AG10803 (cell line): ENCODE data around the gene SYNDIG1.

Source experiments
- DNase-seq: peaks from one replicate; pipeline ENCODE4 v3.0.0; 2010; ENCODE audit warnings: low read depth
- H3K4me3 ChIP-seq: 2 replicates; pipeline ENCODE4 v1.5.1; 2011; ENCODE audit warnings: mild to moderate bottlenecking, low read length, control low read depth
- TF ChIP-seq, protein P1 (sequence below): conservative IDR thresholded peaks from 2 replicates; pipeline ENCODE4 v1.5.1; 2011; ENCODE audit warnings: mild to moderate bottlenecking, low read length, control low read depth, inconsistent platforms

The SYNDIG1 gene

DNA sequence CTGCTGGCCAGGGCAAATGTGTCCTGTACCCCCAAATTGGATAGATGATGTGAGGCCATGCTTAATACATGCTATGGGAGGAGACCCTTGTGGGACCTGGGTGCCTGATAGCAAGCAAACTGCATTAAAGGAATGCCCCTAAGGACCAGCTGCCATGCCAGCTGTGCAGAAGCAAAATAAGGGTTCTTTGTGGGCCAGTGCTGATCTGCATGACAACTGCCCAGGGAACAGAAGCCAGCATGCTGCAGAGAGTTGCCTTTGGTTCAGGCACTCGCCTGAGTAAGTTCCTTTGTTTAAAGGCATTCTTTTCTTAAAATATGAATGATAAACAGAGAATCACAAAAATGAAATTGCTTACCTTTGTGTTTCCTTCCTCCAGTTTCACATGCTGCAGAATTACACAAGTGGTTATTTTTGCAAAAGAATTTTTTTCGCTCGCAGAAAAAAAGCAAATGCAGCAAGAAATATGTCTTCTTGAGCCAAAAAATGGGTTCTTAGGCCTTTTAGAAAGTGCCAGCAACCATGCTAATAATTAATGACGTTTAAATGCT is 6.9 kb upstream of the SYNDIG1 start:
- TF ChIP-seq, protein P1, sequence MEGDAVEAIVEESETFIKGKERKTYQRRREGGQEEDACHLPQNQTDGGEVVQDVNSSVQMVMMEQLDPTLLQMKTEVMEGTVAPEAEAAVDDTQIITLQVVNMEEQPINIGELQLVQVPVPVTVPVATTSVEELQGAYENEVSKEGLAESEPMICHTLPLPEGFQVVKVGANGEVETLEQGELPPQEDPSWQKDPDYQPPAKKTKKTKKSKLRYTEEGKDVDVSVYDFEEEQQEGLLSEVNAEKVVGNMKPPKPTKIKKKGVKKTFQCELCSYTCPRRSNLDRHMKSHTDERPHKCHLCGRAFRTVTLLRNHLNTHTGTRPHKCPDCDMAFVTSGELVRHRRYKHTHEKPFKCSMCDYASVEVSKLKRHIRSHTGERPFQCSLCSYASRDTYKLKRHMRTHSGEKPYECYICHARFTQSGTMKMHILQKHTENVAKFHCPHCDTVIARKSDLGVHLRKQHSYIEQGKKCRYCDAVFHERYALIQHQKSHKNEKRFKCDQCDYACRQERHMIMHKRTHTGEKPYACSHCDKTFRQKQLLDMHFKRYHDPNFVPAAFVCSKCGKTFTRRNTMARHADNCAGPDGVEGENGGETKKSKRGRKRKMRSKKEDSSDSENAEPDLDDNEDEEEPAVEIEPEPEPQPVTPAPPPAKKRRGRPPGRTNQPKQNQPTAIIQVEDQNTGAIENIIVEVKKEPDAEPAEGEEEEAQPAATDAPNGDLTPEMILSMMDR = no peak
- no peak for DNase-seq
- H3K4me3 ChIP-seq = no peak overlapping the region

DNA sequence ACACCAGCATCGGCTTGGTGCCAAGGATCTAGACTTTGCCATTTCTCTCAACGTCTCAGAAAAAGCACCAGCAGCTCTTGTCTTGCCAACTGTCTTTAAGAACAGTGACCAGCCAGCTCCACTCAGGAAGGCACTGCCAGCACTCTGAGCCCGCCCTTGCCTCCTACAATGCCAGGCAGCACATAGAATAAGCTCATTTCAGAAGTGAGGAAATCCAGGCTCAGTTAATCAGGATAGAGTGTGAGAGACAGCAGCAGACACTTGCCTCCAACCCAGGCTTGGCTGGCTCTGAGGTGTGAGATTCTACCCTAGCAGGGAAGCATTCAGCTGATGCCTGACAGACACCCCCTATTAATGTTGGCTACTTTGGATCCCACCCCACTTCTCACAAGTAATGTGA is 4.3 kb upstream of the SYNDIG1 start:
- TF ChIP-seq, protein P1 = no peak
- H3K4me3 ChIP-seq = no peak overlapping the region
- DNase-seq = no peak

DNA sequence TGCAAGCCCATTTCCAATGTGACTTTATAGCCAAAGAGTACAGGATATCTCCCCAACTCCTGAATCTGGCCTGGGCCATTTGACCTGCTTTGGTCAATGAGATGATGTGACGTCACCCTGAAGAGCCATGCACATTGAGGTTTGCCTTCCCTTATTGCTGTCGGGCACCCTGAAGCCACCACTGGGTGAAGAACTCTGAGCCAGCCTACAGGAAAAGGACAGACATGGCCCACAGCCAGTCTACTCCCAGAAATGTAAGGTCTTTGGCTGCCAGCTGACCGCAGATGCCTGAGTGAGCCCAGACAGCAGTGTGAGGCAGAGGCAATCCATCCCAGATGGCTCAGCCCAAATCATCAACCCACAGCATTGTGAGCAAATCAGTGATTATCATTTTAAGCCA is 3.7 kb upstream of the SYNDIG1 start:
- DNase-seq = peak; percentile 78
- TF ChIP-seq, protein P1 = no peak

DNA sequence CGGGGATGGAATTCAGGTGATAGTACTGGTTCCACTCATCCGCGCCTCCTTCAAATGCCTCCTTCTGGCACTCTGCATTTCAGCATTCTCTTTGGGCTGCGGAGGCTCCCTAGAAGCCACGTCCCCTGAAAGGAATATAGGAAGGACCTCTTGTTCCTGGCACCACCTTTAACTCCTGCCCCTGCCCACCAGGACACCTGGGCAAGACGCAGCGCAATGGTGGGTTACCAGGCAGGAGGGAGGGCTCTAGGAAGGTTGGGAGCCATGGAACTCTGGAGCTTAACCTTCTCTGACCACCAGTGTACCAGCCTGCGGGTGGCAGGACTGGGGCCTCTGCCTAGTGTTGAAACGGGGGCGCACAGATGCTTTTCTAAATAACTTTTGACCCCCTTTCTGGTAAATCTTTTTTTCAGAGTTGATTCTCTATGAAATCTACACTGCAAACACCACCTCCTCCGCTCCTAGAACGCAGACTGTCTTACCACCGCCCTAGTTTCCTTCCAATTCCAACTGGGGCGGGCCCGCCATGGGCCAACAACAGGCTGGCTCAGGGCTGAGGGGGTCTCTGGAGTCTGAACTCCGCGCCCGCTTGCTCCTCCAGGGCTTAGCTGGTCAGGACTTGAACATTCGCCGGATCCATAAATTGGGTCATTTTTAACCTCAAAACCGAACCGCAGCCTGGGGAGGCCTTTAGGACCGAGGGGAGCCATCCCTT is 871 bp upstream of the SYNDIG1 start:
- DNase-seq = no peak
- H3K4me3 ChIP-seq = no peak overlapping the region; the same call in 1 of the 2 replicates
- TF ChIP-seq, protein P1 = no peak

More for the DNA sequence above, 3.7 kb upstream of the SYNDIG1 start:
- no peak overlapping the region for H3K4me3 ChIP-seq

DNA sequence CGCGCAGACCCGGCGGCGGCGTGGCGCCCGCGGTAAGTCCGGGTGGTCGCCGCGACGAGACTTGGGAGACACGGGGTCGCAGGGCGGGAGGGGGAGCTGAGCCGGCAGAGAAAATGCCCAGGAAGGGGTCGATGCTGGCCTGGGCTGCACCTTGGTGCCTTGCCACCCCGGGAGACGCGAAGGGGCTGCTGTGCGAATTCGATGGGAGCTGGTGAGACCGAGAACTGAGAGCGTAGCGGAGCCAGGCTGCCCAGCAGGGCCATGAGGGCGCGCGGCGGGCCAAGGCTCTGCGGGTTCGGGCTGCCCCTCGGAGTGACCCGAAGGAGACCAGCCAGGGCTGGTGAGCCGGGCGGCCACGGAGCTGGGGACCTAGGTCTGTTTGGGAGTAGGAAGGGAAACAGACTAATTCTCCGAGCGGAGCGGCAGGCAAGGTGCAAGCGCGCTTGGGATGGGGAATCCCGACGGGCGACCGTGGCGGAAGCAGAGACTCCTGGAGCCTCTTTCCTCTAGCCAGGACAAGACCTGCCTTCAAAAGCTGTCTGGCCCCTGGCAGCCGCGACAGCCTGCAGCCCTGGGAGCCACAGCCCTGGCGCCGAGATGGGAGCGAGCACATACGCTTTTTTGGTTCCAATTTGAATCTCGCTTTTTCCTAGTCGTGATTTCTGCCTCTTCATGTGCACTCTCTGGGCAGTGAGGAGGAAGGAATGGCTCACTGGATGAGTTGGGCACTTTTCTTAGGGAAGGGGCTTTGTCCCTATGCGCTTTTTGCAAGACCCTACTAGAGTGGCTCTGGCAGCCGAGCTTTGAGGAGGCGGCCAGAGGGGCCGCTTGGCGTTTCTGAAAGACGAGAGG is 691 bp downstream of the SYNDIG1 start:
- TF ChIP-seq, protein P1 = no peak
- peak overlapping the region; percentile 52 for H3K4me3 ChIP-seq
- DNase-seq = no peak

DNA sequence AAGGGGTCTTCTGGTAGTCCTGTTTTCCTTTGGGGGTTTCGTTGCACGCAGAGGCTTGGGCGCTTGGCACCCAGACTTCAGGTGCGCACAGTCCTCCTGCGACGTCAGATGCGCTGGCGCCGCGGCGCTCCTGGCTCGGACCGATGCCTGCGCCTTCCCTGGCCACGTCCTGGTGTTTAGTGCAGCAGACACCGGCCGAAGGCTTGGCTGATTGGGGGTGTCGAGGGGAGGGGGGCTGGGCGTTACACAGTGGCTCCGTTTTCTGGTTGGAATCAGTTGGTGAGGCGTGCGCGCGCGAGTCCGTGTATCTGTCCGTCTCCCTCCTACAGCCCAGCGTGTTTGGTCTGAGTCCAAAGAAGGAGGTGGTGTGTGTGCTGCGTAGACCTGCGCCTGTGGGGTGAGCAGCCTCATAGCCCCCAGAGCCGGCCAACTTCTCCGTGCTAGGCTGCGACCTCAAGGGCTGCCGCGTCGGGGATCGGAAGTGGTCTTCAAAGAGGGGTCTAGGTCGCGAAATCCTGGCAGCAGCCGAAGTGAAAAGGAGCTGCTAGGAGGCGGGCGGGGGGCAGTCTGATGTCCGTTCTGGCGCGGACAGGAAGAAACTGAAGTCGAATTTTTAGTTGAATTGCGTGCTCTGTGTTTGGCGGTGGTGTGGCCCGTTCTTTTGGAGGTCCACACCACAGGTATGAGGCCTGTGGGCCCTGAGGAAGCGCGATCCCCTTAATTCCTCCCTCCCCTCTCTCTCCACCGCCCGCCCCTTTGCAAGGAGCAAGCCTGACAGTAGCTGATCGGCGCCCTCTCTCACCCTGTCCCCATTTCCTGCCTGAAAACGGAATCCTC is 1.5 kb downstream of the SYNDIG1 start:
- DNase-seq = no peak
- TF ChIP-seq, protein P1 = no peak
- peak overlapping the region; percentile 52 for H3K4me3 ChIP-seq
